ENCODE measurements around the gene SLC9B1.

GRCh38 chr4:103002551-103002950 is 17.0 kb downstream of the SLC9B1 start:
- TF ChIP-seq TARDBP (IDR thresholded peaks at IDR 0.05) (no peak), CTBP1 (IDR thresholded peaks at IDR 0.05; ENCODE audit: borderline replicate concordance) (no peak)
